Measurements from ENCODE around the gene STAT3. TPM values are rescaled to one million over a fixed set of nuclear protein-coding genes. Genes with fewer than 3 reads are reported as not detected.

STAT3 gene
- total RNA-seq, 1 experiment from 2014 or later: 61.0 TPM

DNA sequence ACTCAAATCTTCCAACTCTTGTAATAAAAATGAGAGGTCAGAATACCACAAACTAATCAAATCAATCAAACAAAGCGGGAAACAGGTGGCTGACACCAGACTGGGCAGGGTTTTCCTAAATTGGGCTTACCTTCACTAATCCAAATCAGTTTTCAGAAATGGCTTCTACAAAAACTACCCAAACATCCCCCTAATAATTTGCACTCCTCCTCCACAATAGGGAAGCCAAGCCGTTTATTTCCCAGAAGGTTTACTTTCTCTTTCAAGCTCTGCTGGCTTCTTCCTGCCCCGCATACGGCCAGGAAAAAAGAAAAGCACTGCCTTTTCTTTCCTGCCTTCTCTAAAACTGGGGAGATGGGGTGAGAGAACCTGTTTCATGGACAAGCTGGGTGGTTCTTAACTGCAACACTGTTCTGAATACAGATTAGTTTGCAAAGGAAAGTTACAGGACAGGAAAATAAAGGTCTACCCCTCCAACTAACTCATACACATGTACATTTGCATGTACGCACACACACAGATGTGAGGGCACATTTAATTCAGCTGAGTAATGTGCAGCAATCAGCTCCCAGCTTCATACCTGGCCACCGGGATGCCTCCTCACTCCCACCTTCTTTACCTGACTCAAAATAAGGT, 9.2 kb downstream of the STAT3 start:
- TF ChIP-seq, protein P1, sequence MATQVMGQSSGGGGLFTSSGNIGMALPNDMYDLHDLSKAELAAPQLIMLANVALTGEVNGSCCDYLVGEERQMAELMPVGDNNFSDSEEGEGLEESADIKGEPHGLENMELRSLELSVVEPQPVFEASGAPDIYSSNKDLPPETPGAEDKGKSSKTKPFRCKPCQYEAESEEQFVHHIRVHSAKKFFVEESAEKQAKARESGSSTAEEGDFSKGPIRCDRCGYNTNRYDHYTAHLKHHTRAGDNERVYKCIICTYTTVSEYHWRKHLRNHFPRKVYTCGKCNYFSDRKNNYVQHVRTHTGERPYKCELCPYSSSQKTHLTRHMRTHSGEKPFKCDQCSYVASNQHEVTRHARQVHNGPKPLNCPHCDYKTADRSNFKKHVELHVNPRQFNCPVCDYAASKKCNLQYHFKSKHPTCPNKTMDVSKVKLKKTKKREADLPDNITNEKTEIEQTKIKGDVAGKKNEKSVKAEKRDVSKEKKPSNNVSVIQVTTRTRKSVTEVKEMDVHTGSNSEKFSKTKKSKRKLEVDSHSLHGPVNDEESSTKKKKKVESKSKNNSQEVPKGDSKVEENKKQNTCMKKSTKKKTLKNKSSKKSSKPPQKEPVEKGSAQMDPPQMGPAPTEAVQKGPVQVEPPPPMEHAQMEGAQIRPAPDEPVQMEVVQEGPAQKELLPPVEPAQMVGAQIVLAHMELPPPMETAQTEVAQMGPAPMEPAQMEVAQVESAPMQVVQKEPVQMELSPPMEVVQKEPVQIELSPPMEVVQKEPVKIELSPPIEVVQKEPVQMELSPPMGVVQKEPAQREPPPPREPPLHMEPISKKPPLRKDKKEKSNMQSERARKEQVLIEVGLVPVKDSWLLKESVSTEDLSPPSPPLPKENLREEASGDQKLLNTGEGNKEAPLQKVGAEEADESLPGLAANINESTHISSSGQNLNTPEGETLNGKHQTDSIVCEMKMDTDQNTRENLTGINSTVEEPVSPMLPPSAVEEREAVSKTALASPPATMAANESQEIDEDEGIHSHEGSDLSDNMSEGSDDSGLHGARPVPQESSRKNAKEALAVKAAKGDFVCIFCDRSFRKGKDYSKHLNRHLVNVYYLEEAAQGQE (IDR thresholded peaks at IDR 0.05; ENCODE audit: low read depth): no peak
- TF ChIP-seq SP1 (IDR thresholded peaks at IDR 0.05; ENCODE audit: low read depth) (no peak), FOSL1 (IDR thresholded peaks at IDR 0.05; ENCODE audit: low read depth) (no peak), RAD21 (IDR thresholded peaks at IDR 0.05; ENCODE audit: low read depth) (no peak), ZNF274 (IDR thresholded peaks at IDR 0.05; ENCODE audit: low read depth, low read length) (no peak), EZH2 (IDR thresholded peaks at IDR 0.05) (no peak), EGR1 (IDR thresholded peaks at IDR 0.05; ENCODE audit: low read depth) (no peak), CEBPB (IDR thresholded peaks at IDR 0.05; ENCODE audit: low read depth) (no peak), EZH2phosphoT487 (IDR thresholded peaks at IDR 0.05; ENCODE audit: borderline replicate concordance) (no peak), ZFX (IDR thresholded peaks at IDR 0.05) (no peak)
- TF ChIP-seq, protein P2, sequence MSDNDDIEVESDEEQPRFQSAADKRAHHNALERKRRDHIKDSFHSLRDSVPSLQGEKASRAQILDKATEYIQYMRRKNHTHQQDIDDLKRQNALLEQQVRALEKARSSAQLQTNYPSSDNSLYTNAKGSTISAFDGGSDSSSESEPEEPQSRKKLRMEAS (IDR thresholded peaks at IDR 0.05): no peak
- TF ChIP-seq, protein P3, sequence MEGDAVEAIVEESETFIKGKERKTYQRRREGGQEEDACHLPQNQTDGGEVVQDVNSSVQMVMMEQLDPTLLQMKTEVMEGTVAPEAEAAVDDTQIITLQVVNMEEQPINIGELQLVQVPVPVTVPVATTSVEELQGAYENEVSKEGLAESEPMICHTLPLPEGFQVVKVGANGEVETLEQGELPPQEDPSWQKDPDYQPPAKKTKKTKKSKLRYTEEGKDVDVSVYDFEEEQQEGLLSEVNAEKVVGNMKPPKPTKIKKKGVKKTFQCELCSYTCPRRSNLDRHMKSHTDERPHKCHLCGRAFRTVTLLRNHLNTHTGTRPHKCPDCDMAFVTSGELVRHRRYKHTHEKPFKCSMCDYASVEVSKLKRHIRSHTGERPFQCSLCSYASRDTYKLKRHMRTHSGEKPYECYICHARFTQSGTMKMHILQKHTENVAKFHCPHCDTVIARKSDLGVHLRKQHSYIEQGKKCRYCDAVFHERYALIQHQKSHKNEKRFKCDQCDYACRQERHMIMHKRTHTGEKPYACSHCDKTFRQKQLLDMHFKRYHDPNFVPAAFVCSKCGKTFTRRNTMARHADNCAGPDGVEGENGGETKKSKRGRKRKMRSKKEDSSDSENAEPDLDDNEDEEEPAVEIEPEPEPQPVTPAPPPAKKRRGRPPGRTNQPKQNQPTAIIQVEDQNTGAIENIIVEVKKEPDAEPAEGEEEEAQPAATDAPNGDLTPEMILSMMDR (IDR thresholded peaks at IDR 0.05 in 2 of 3, conservative IDR thresholded peaks at IDR 0.05 in 1 of 3; ENCODE audit: borderline replicate concordance in 1 of 3, insufficient read depth in 1 of 3, low read depth in 2 of 3, low read length in 2 of 3): no peak
- H3K27ac ChIP-seq (ENCODE audit: low read depth, low read length): no peak overlapping the region
- no peak overlapping the region for H2AFZ ChIP-seq (ENCODE audit: low read depth, low read length, poor library complexity, severe bottlenecking)
- H3K9me3 ChIP-seq (ENCODE audit: control insufficient read depth in 1 of 2, insufficient read depth in 1 of 2, low read depth in 1 of 2, low read length in 2 of 2): no peaks in the 10 kb centered on the region
- no peak overlapping the region for H3K4me3 ChIP-seq (replicated peaks in 1 of 2; ENCODE audit: low read depth in 1 of 2, low read length in 2 of 2)
- 0 out of 2 replicates have a peak, but pooled peaks cover 3% of the 10 kb centered on the region for H4K20me1 ChIP-seq (ENCODE audit: insufficient read depth)
- H3K9ac ChIP-seq (ENCODE audit: low read length): no peak overlapping the region
- CTCF ChIA-PET: no interaction called here
- RAD21 ChIA-PET (ENCODE audit: low non-redundant PET in 1 of 2, low total read pairs in 2 of 2, uncharacterized antibody in 2 of 2, unreplicated experiment in 2 of 2): no interaction called here
- H3K9me2 ChIP-seq (ENCODE audit: insufficient read depth): no peaks in the 10 kb centered on the region
- ATAC-seq: no peak
- intact Hi-C loops (cut with micrococcal nuclease): no loop called here
- H3K4me1 ChIP-seq (ENCODE audit: control insufficient read depth in 1 of 2, insufficient read depth in 2 of 2, low read length in 2 of 2): peaks cover 4 to 10% of the 10 kb centered on the region in 2 experiments
- H3K4me2 ChIP-seq (ENCODE audit: low read length): no peak overlapping the region
- BruUV-seq (replicated peaks): no TSS peak
- peaks cover 44% of the 10 kb centered on the region for H3K79me2 ChIP-seq (ENCODE audit: insufficient read depth, low read length)
- H3K36me3 ChIP-seq (ENCODE audit: control insufficient read depth in 1 of 2, insufficient read depth in 2 of 2, low read length in 2 of 2): no peaks in the 10 kb centered on the region
- POLR2A ChIA-PET: interaction anchor here (0.6 to 1.8 kb wide), 2 partner anchors 9 to 32 kb away, joined by 3 read pairs; partner anchors contain the start of gene STAT3
- no peaks in the 10 kb centered on the region for H3K27me3 ChIP-seq (ENCODE audit: insufficient read depth, low read length)
- DNase-seq (ENCODE audit: low read depth, low spot score): no peak
